ENCODE data around the gene SLC8A2. TPM values are rescaled to one million over a fixed set of nuclear protein-coding genes. Genes with fewer than 3 reads are reported as not detected.
A peak's percentile ranks its signal among the peaks of the same experiment; 100 is the strongest.

SLC8A2 gene
- total and polyA plus RNA-seq, 8 donors, result 0.06 to 0.34 (median 0.20) TPM; not detected in 1

DNA sequence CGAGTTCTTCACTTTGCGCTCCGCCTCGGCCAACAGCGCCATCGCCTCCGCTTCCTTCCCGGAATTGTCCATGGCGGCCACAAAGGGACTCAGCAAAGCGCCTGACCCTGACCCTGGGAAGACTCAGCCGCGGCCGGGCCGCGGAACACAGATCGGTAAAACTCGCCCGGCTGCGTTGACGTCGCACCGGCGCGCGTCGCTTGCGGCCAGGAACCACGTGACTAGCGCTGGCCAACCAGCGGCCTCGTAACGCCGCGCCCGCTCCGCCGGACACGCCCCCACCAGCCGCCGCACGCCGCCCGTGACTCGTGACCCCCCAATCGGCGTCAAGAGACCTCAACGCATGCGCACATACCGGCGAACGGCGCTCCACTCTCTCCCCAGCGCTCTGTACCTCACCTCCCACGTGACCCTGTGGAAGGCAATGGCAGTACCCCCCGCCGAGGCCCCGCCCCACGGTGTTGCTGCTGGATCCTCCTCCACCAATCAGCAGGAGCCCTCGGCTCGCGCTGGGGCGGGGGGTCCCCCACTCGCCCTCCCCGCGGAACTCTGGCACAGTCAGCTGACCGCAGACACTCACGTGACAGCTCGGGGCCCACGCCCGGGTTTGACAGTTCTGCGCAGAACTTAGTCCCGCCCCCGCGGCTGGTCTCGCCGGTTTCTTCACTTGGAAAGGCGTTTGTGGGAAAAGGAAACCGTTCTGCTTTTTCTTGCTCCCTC is 43.3 kb upstream of the SLC8A2 start, which contains the start of gene NAPA:
TSS of gene NAPA (minus strand) at position 195 of the 720 bp plus-strand sequence. CDS start at position 72, 123 bp downstream.
- intact Hi-C loops (cut with DNase I), result loop anchor here in 1 of 2 donors (10.0 kb wide), 1 partner anchor 190 kb away; no protein-coding TSS in a partner anchor
- Histone ChIP-seq H3K27me3 (no peaks in the 10 kb centered on the region), H3K27ac (peak within 1 kb of the TSS; percentile 93 to 96), H3K36me3 (no peaks in the 10 kb centered on the region), H3K9me3 (no peaks in the 10 kb centered on the region), H3K4me3 (peak within 1 kb of the TSS; percentile 91 to 98), H3K4me1 (peaks cover 30 to 52% of the 10 kb centered on the region in 2 donors)
- no peak for TF ChIP-seq CTCF (IDR thresholded peaks at IDR 0.05)
- peak; percentile 100 for DNase-seq
- peak; percentile 96 for ATAC-seq

DNA sequence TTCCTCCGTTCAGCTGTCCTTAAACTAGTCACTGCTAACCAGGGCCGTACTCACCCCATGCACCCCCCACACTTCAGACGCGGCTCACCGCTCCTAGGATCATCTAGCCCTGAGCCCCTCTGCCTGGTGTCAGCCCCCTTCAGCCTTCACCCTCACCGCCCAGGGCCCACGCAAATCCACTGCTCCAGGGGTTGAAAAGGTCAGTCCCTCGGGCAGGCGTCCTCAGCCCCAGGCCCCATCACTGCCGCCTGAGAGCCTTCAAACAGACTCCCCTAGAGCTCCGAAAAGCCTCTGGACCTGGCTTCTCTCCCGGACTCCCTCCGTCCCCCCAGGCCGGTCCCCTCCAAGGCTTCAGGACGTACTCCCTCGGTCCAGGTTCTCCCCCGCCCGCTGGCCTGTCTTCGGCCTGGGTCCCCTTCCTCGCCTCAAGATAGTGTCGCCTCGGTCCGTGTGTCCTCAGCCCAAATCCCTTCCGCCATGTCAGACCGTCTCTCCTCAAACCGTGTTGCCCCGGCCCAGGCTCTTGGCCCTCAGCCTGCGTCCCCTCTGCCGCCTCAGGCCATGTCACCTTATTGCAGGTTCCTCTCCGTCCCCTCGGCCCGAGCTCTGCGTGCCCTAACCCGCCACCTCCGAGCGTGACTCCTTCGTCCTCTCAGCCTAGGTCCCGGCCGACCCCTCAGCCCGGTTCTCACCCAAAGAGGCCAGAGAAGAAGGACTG is 42.6 kb upstream of the SLC8A2 start:
- intact Hi-C loops (cut with DNase I), result loop anchor here in 1 of 2 donors (10.0 kb wide), 1 partner anchor 190 kb away; no protein-coding TSS in a partner anchor
- no peak for TF ChIP-seq CTCF (IDR thresholded peaks at IDR 0.05)
- no peaks in the 10 kb centered on the region for H3K9me3 ChIP-seq
- peaks cover 32 to 59% of the 10 kb centered on the region in 2 donors for H3K4me1 ChIP-seq
- peak overlapping the region; percentile 91 to 98 for H3K4me3 ChIP-seq
- H3K36me3 ChIP-seq, result no peaks in the 10 kb centered on the region
- ATAC-seq (no peak), DNase-seq (peak in 2 of 4 donors; percentile 49 to 65)
- no peaks in the 10 kb centered on the region for H3K27me3 ChIP-seq
- peak overlapping the region; percentile 90 to 96 for H3K27ac ChIP-seq

DNA sequence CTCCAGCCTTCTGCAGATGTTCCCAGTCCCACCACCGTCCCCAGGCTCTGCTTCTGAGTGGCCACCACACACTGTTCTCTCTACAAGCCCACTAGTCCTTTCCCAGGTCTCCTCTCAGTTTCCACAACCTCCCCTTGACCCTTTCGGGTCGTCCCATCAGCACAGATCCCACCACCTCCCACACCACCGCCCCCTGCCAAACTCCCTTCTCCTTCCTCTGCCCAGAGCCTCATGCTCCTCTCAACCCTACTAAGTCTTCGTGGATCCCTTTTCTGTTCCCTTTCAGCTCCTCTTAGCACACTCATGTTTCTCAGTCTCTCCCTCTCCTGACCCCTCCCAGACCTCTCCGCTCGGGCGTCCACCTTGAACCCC is 41.2 kb upstream of the SLC8A2 start:
- no peak for TF ChIP-seq CTCF (IDR thresholded peaks at IDR 0.05)
- H3K27me3 ChIP-seq, result no peaks in the 10 kb centered on the region
- peak overlapping the region; percentile 55 to 60 for H3K27ac ChIP-seq
- no peaks in the 10 kb centered on the region for H3K9me3 ChIP-seq
- H3K4me1 ChIP-seq, result peaks cover 32 to 72% of the 10 kb centered on the region in 2 donors
- DNase-seq (no peak), ATAC-seq (no peak)
- no peaks in the 10 kb centered on the region for H3K36me3 ChIP-seq
- intact Hi-C loops (cut with DNase I), result loop anchor here in 1 of 2 donors (10.0 kb wide), 1 partner anchor 192 kb away; no protein-coding TSS in a partner anchor
- H3K4me3 ChIP-seq, result peak overlapping the region in 1 of 2 donors; percentile 98

DNA sequence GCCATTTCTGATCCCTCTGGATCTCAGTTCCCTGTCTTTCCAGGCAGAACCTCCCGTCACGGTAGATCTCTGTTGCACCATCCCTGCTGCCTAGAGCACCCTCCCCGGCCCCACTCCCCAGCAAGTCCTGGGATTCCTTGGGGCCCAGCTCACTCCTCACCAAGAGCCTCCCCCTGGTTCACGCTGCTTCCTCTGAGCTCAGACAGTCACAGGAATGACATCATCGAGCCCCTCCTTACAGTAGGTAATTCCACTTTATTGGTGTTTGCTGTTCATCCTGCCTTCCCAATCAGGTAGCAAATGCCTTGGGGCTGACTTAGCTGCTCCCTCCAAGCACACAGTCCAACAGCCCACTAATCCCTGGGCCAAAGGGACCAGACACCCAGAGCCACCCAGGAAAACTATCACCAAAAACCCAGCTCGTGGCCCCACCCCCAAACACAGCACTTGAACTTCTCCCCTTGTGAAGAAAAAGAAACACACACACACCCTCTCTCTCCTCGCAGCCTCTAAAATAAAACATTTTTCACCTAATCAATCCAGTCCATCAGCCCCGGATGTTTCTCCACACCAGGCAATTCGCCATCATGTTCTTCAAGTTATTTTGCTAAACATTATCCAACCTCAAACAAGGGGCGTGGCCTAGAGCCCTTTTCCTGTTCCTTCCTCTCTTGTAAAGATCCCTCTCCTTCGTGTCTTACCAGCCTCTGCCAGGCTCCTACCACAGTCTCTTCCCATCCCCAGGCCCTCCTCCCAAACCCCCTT is 40.7 kb upstream of the SLC8A2 start:
- intact Hi-C loops (cut with DNase I), result loop anchor here in 1 of 2 donors (10.0 kb wide), 1 partner anchor 192 kb away; no protein-coding TSS in a partner anchor
- DNase-seq, result peak in 3 of 4 donors; percentile 44 to 81 (median 65)
- Histone ChIP-seq H3K4me1 (peaks cover 32 to 78% of the 10 kb centered on the region in 2 donors), H3K36me3 (no peaks in the 10 kb centered on the region), H3K9me3 (no peaks in the 10 kb centered on the region), H3K27me3 (no peaks in the 10 kb centered on the region), H3K4me3 (peak overlapping the region in 1 of 2 donors; percentile 98), H3K27ac (peak overlapping the region; percentile 55 to 60)
- no peak for TF ChIP-seq CTCF (IDR thresholded peaks at IDR 0.05)
- ATAC-seq, result peak; percentile 1
